Activated CD8-positive, alpha-beta T cell treated with anti-CD3 and anti-CD28 coated beads for 36 hours (primary cell): ENCODE results near the gene TMPRSS7. TPM values are rescaled to one million over a fixed set of nuclear protein-coding genes. Genes with fewer than 3 reads are reported as not detected.

Experiments
- ATAC-seq: fragments of 200-7000 bp; cut with Tn5 transposase; one replicate; pipeline ENCODE4 v1.10.0; 2021; ENCODE audit warnings: mild to moderate bottlenecking, moderate library complexity
- CTCF ChIA-PET: fragments of 350-600 bp; sonication (Branson Sonifier 250); formaldehyde crosslinking; loops from one replicate; lab custom pipeline; 2021; ENCODE audit warnings: antibody characterized with exemption; lab: Charles Lee
- POLR2A ChIA-PET: fragments of 350-600 bp; sonication (Branson Sonifier 250); formaldehyde crosslinking; loops from one replicate; lab custom pipeline; 2021; ENCODE audit warnings: antibody characterized with exemption; lab: Charles Lee
- DNase-seq: peaks from one replicate; pipeline ENCODE4 v3.0.0-alpha.2; 2020
- H3K27ac Mint-ChIP-seq: one replicate; pipeline ENCODE4 v1.8.0; 2021; ENCODE audit warnings: mild to moderate bottlenecking, mixed read lengths
- H3K27me3 Mint-ChIP-seq: one replicate; pipeline ENCODE4 v1.8.0; 2021; ENCODE audit warnings: mixed read lengths
- H3K36me3 Mint-ChIP-seq: one replicate; pipeline ENCODE4 v1.8.0; 2021; ENCODE audit warnings: low read depth, mixed read lengths
- H3K4me1 Mint-ChIP-seq: one replicate; pipeline ENCODE4 v1.8.0; 2021; ENCODE audit warnings: low read depth, mixed read lengths
- H3K4me3 Mint-ChIP-seq: one replicate; pipeline ENCODE4 v1.8.0; 2021; ENCODE audit warnings: mild to moderate bottlenecking, moderate library complexity, mixed read lengths
- H3K9me3 Mint-ChIP-seq: one replicate; pipeline ENCODE4 v1.8.0; 2021; ENCODE audit warnings: mixed read lengths
- CTCF ChIP-seq: fragments of 200-600 bp; IDR thresholded peaks from one replicate; pipeline ENCODE4 v1.8.0; 2022; ENCODE audit warnings: antibody characterized with exemption, mild to moderate bottlenecking
- intact Hi-C: fragments of 100-400 bp; cut with micrococcal nuclease; formaldehyde crosslinking; loops from one replicate; pipeline ENCODE4 v1.10.0; 2022
- total RNA-seq, 2 experiments: library from RNA; stranded (reverse); gene quantifications; one replicate each; pipeline ENCODE4 v1.2.3, GENCODE V29; 2021

TMPRSS7 gene
- total RNA-seq, 2 experiments from 2014 or later = not detected

GRCh38 chr3:112097378-112097777 lies 62.8 kb downstream of the TMPRSS7 start:
- no peak overlapping the region for H3K4me3 Mint-ChIP-seq
- ATAC-seq = peak; percentile 91
- intact Hi-C loops = no loop called here
- ChIA-PET CTCF (interaction anchor here (1.2 to 2.2 kb wide), 2 partner anchors 9 to 14 kb away, joined by 3 to 18 read pairs; no protein-coding TSS in a partner anchor), POLR2A (no interaction called here)
- H3K27me3 Mint-ChIP-seq = no peaks in the 10 kb centered on the region
- TF ChIP-seq CTCF = no peak
- no peak overlapping the region for H3K27ac Mint-ChIP-seq
- peaks cover 22% of the 10 kb centered on the region for H3K4me1 Mint-ChIP-seq
- no peaks in the 10 kb centered on the region for H3K36me3 Mint-ChIP-seq
- H3K9me3 Mint-ChIP-seq = no peaks in the 10 kb centered on the region
- peak; percentile 42 for DNase-seq

GRCh38 chr3:112101916-112102315 lies 67.4 kb downstream of the TMPRSS7 start:
- ChIA-PET CTCF (interaction anchor here (2.4 kb wide), 1 partner anchor 10 kb away, joined by 10 read pairs; no protein-coding TSS in a partner anchor), POLR2A (no interaction called here)
- ATAC-seq (peak; percentile 55), DNase-seq (no peak)
- no peak overlapping the region for H3K27ac Mint-ChIP-seq
- H3K9me3 Mint-ChIP-seq = no peaks in the 10 kb centered on the region
- peaks cover 9% of the 10 kb centered on the region for H3K4me1 Mint-ChIP-seq
- no peaks in the 10 kb centered on the region for H3K27me3 Mint-ChIP-seq
- no peaks in the 10 kb centered on the region for H3K36me3 Mint-ChIP-seq
- TF ChIP-seq CTCF = no peak
- intact Hi-C loops = no loop called here
- H3K4me3 Mint-ChIP-seq = no peak overlapping the region

GRCh38 chr3:112104774-112105173 lies 70.2 kb downstream of the TMPRSS7 start:
- ChIA-PET POLR2A (no interaction called here), CTCF (interaction anchor here (0.6 kb wide), 1 partner anchor 243 kb away, joined by 3 read pairs; no protein-coding TSS in a partner anchor)
- H3K9me3 Mint-ChIP-seq = no peaks in the 10 kb centered on the region
- H3K27ac Mint-ChIP-seq = no peak overlapping the region
- H3K4me1 Mint-ChIP-seq = no peaks in the 10 kb centered on the region
- no peaks in the 10 kb centered on the region for H3K27me3 Mint-ChIP-seq
- intact Hi-C loops = no loop called here
- no peak for TF ChIP-seq CTCF
- H3K4me3 Mint-ChIP-seq = no peak overlapping the region
- no peaks in the 10 kb centered on the region for H3K36me3 Mint-ChIP-seq
- ATAC-seq (no peak), DNase-seq (no peak)

- Mint-ChIP-seq H3K27ac (no peak overlapping the region), H3K4me1 (peaks cover 7% of the 10 kb centered on the region), H3K27me3 (no peaks in the 10 kb centered on the region), H3K36me3 (no peaks in the 10 kb centered on the region), H3K4me3 (no peak overlapping the region), H3K9me3 (no peaks in the 10 kb centered on the region)
- intact Hi-C loops = no loop called here
- TF ChIP-seq CTCF = no peak
- no peak for ATAC-seq
- DNase-seq = no peak
- POLR2A ChIA-PET = interaction anchor here (0.8 kb wide), 1 partner anchor 10 kb away, joined by 3 read pairs; no protein-coding TSS in a partner anchor
- CTCF ChIA-PET = interaction anchor here (1.2 to 1.4 kb wide), 2 partner anchors 28 to 184 kb away, joined by 5 read pairs; no protein-coding TSS in a partner anchor
These were observed 74.8 kb downstream of the TMPRSS7 start for GRCh38 chr3:112109322-112109721.

GRCh38 chr3:112111785-112112402 lies 77.4 kb downstream of the TMPRSS7 start:
- no peaks in the 10 kb centered on the region for H3K9me3 Mint-ChIP-seq
- POLR2A ChIA-PET = no interaction called here
- CTCF ChIA-PET = interaction anchor here (0.6 to 2.6 kb wide), 67 partner anchors 9 to 443 kb away, joined by 3 to 39 read pairs (median 4); partner anchors contain the start of genes BTLA, GCSAM and SLC9C1
- DNase-seq (peak; percentile 73), ATAC-seq (peak; percentile 91)
- no peak overlapping the region for H3K4me3 Mint-ChIP-seq
- TF ChIP-seq CTCF = peak; percentile 83
- intact Hi-C loops = loop anchor here (5.0 kb wide), 1 partner anchor 405 kb away; no protein-coding TSS in a partner anchor
- H3K27me3 Mint-ChIP-seq = no peaks in the 10 kb centered on the region
- no peak overlapping the region for H3K27ac Mint-ChIP-seq
- H3K4me1 Mint-ChIP-seq = peaks cover 14% of the 10 kb centered on the region
- H3K36me3 Mint-ChIP-seq = peaks cover 2% of the 10 kb centered on the region
